ENCODE measurements around the gene ELOVL6. TPM values are rescaled to one million over a fixed set of nuclear protein-coding genes. Genes with fewer than 3 reads are reported as not detected.

Gene ELOVL6
- total RNA-seq, 4 donors from 2014 or later = 3.4 to 25.9 (median 11.4) TPM

- DNase-seq = no peak
- in situ Hi-C loops (cut with MboI; ENCODE audit: low pct_ligation_motif_present in 1 of 4, low pct_unique_long_range_greater_than_20kb in 1 of 4, low sequenced_read_pairs in 3 of 4) = no loop called here
- Histone ChIP-seq H3K36me3 (no peaks in the 10 kb centered on the region), H3K27ac (no peak overlapping the region), H3K4me3 (no peak overlapping the region), H3K4me1 (peaks cover 0 to 19% (median 5%) of the 10 kb centered on the region in 4 donors), H3K9me3 (no peaks in the 10 kb centered on the region), H3K27me3 (no peaks in the 10 kb centered on the region)
- WGBS, 2 donors (ENCODE audit: low coverage in 1 of 2) = 67 to 69% methylated on average over 1 of the region's 1 CpG
- no peak for TF ChIP-seq POLR2A (IDR thresholded peaks at IDR 0.05)
- no peak for TF ChIP-seq POLR2AphosphoS5 (IDR thresholded peaks at IDR 0.05)
- TF ChIP-seq EP300 (IDR thresholded peaks at IDR 0.05; ENCODE audit: low read depth) = no peak
- no peak for TF ChIP-seq CTCF (IDR thresholded peaks at IDR 0.05)
- intact Hi-C loops (cut with DNase I; ENCODE audit: low total_unique reads) = no loop called here
Observed at GRCh38 chr4:110171971-110172370, 26.4 kb downstream of the ELOVL6 start.

GRCh38 chr4:110170861-110171260, 27.6 kb downstream of the ELOVL6 start:
- in situ Hi-C loops (cut with MboI; ENCODE audit: low pct_ligation_motif_present in 1 of 4, low pct_unique_long_range_greater_than_20kb in 1 of 4, low sequenced_read_pairs in 3 of 4) = no loop called here
- no peaks in the 10 kb centered on the region for H3K9me3 ChIP-seq
- intact Hi-C loops (cut with DNase I; ENCODE audit: low total_unique reads) = no loop called here
- H3K27ac ChIP-seq = no peak overlapping the region
- H3K4me3 ChIP-seq = no peak overlapping the region
- H3K27me3 ChIP-seq = no peaks in the 10 kb centered on the region
- no peak for DNase-seq
- peaks cover 0 to 22% (median 8%) of the 10 kb centered on the region in 4 donors for H3K4me1 ChIP-seq
- 98 to 100% methylated on average over 3 of the region's 3 CpGs for WGBS, 2 donors (ENCODE audit: low coverage in 1 of 2)
- no peak for TF ChIP-seq POLR2A (IDR thresholded peaks at IDR 0.05)
- TF ChIP-seq CTCF (IDR thresholded peaks at IDR 0.05) = no peak
- TF ChIP-seq POLR2AphosphoS5 (IDR thresholded peaks at IDR 0.05) = no peak
- no peak for TF ChIP-seq EP300 (IDR thresholded peaks at IDR 0.05; ENCODE audit: low read depth)
- H3K36me3 ChIP-seq = no peaks in the 10 kb centered on the region

GRCh38 chr4:110165382-110166286, 32.8 kb downstream of the ELOVL6 start:
- H3K27me3 ChIP-seq = no peaks in the 10 kb centered on the region
- peak; percentile 57 for DNase-seq
- WGBS, 2 donors (ENCODE audit: low coverage in 1 of 2) = 0 to 39% methylated on average over 1 to 5 of the region's 5 CpGs
- no peak for TF ChIP-seq POLR2A (IDR thresholded peaks at IDR 0.05)
- TF ChIP-seq POLR2AphosphoS5 (IDR thresholded peaks at IDR 0.05) = no peak
- TF ChIP-seq CTCF (IDR thresholded peaks at IDR 0.05) = no peak
- no peak for TF ChIP-seq EP300 (IDR thresholded peaks at IDR 0.05; ENCODE audit: low read depth)
- intact Hi-C loops (cut with DNase I; ENCODE audit: low total_unique reads) = no loop called here
- H3K4me3 ChIP-seq = no peak overlapping the region
- H3K4me1 ChIP-seq = peaks cover 0 to 26% (median 17%) of the 10 kb centered on the region in 4 donors
- H3K27ac ChIP-seq = peak overlapping the region; percentile 26 to 70 (median 28)
- no peaks in the 10 kb centered on the region for H3K9me3 ChIP-seq
- no peaks in the 10 kb centered on the region for H3K36me3 ChIP-seq
- in situ Hi-C loops (cut with MboI; ENCODE audit: low pct_ligation_motif_present in 1 of 4, low pct_unique_long_range_greater_than_20kb in 1 of 4, low sequenced_read_pairs in 3 of 4) = no loop called here

- DNase-seq = no peak
- TF ChIP-seq POLR2A (IDR thresholded peaks at IDR 0.05) = no peak
- no peak for TF ChIP-seq POLR2AphosphoS5 (IDR thresholded peaks at IDR 0.05)
- TF ChIP-seq EP300 (IDR thresholded peaks at IDR 0.05; ENCODE audit: low read depth) = no peak
- TF ChIP-seq CTCF (IDR thresholded peaks at IDR 0.05) = no peak
Observed at GRCh38 chr4:110164856-110165255, 33.6 kb downstream of the ELOVL6 start.

More at GRCh38 chr4:110164856-110165255, 33.6 kb downstream of the ELOVL6 start:
- Histone ChIP-seq H3K4me3 (no peak overlapping the region), H3K4me1 (peaks cover 0 to 26% (median 17%) of the 10 kb centered on the region in 4 donors), H3K36me3 (no peaks in the 10 kb centered on the region), H3K27ac (peak overlapping the region; percentile 4 to 70 (median 28)), H3K27me3 (no peaks in the 10 kb centered on the region), H3K9me3 (no peaks in the 10 kb centered on the region)
- intact Hi-C loops (cut with DNase I; ENCODE audit: low total_unique reads) = no loop called here
- 56% methylated on average over 2 of the region's 2 CpGs; no CpG with 5 or more reads in 1 of the 2 donors for WGBS, 2 donors (ENCODE audit: low coverage in 1 of 2)
- in situ Hi-C loops (cut with MboI; ENCODE audit: low pct_ligation_motif_present in 1 of 4, low pct_unique_long_range_greater_than_20kb in 1 of 4, low sequenced_read_pairs in 3 of 4) = no loop called here

All from transverse colon (tissue), 4 donors.